GM04503 (cell line): ENCODE measurements around the gene PLA2G2C.

Source experiments
- DNase-seq: peaks from one replicate; pipeline ENCODE4 v3.0.0-alpha.2; 2012; ENCODE audit warnings: low read depth

Gene PLA2G2C

GRCh38 chr1:20152599-20152930 lies 33.8 kb downstream of the PLA2G2C start:
- DNase-seq: no peak

DNA sequence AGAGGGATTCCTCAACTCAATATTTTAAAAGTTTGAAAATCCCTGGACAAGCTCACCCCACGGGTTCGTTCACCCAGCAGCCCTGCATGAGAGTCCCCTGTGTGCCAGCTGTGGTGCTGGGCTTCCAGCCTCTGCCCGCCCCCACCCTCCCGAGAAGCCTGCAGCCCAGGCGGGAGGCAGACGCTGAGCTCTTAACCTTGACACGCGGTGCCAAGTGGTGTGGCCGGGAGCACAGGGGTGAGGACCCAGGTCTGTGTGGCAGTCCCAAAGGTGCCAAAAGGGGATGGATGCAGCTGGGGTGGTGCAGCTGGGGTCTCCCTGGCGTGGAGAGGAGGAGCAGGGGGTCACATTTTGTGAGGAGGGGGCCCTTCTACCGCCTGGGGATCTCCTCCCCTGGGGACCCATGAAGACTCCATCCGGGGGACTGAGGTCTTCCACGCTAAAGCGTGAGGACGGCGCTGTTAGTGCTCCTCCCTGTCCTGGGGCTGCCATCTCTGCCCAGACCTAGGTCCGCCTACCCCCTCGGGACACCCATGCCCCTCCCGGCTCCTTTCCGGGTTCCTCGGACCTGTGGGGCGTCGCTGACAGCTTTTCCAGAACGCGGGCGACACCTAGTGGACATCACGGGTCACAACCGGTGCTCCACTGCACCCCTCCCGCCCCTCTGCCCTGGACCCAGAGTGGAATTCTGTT lies 34.3 kb downstream of the PLA2G2C start:
- DNase-seq: no peak

DNA sequence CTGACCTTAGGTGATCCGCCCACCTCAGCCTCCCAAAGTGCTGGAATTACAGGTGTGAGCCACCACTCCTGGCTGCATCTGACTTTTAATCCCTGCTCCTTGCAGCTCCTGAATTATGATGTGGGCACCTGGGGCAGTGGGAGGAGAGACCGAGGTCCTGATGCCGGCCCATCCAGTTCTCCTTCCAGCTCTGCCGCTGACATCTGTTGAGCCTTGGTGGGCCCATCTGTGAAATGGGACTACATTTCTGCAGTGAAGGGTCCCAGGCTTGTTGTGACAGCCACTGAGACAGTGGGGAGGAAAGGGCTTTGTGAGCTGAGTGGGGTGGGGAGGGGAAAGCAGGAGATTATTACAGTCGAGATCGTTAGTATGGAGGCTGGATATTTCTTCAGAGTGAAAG lies 35.3 kb downstream of the PLA2G2C start:
- no peak for DNase-seq

DNA sequence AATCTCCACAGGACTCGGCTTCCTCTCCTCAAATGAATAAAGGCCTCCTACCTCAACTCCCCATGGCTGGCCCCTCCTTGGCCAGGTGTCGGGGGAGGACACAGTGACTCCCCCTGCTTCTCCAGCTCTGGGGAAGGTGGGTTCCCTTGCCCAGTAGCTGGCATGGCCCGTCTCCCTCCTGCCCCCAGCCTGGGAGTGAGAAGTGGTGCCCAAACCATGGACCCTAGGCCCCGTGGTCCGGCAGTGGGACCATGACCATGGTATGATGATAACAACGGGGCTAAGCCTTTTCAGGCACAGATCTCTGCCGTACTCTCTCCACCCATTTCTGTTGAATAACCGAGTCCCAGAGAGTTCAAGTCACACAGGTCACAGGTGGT lies 36.0 kb downstream of the PLA2G2C start:
- no peak for DNase-seq

DNA sequence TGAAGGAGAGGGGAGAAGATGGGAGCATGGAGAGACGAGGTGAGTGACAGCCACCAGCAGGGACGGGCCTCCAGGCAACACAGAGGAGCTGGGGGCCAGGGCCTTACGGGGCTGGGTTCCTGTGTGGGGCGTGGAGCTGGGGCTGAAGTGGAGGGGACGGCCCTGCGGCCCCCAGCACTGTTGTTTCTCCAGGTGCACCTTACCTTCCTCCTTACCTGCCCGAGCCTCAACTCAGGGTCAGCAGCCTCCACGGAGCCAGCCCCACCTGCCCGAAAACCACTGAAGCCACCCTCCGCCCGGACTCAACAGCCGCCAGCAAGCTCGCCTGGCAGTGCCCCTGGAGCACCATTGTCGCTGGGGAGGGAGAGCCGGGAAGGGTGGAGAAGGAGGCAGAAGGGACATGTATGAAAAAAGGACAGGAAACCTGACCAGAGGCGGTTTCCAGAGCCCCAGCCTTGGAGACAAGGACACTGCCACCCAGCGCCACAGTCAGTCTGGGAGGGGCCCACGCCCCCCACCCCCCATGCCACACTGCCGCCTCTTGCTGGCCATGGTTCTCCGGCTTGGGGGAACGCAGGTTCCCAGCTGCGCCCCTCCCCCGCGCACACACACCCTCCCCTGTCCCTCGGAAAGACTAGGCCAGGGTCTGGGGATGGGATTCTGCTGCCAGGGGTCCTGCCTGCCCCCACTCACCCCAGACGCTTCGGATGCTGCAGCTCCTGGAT lies 36.6 kb downstream of the PLA2G2C start:
- no peak for DNase-seq

- no peak for DNase-seq
Observed at GRCh38 chr1:20148571-20149500, 37.5 kb downstream of the PLA2G2C start.

DNA sequence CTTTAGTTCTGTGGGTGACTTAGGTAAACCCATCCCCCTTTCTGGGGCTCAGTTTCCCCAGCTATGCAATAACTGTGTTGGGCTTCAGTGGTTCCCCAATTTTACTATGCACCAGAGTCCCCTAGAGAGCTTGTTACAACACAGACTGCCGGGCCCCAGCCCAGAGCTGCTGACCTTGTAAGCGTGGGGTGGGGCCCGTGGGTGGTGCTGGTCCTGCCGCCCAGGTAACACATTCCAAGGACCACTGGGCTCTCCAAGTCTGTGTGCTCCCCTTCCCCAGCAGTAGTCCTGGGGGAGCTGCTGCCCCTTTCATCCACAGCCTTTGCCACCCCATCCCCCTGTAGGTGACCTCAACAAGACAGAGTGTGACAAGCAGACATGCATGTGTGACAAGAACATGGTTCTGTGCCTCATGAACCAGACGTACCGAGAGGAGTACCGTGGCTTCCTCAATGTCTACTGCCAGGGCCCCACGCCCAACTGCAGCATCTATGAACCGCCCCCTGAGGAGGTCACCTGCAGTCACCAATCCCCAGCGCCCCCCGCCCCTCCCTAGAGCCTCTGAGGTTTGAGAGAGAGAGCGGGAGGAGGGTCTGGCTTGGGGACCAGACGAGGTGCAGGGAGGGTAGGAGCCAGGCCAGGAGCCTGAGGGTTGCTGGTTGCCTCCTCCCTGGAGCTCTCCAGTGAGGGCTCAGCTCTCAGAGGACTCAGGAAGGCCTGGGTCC lies 38.3 kb downstream of the PLA2G2C start:
- no peak for DNase-seq

- no peak for DNase-seq
Observed at GRCh38 chr1:20143734-20144565, 42.4 kb downstream of the PLA2G2C start.

DNA sequence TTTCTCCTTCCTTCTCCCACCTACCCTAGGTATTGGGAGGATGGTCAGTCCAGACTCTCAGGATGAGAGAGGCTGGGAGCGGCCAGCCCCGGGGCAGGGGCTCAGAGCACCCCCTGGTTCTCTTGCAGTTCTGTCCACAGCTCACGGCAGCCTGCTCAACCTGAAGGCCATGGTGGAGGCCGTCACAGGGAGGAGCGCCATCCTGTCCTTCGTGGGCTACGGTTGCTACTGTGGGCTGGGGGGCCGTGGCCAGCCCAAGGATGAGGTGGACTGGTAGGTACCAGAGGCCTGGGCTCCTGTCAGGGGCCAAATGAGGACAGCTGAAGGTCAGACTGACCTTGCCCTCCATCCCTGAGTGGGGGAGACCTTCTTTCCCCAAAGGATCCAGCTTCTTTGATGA lies 43.0 kb downstream of the PLA2G2C start:
- DNase-seq: no peak

- no peak for DNase-seq
Observed at GRCh38 chr1:20142001-20142710, 44.2 kb downstream of the PLA2G2C start.

DNA sequence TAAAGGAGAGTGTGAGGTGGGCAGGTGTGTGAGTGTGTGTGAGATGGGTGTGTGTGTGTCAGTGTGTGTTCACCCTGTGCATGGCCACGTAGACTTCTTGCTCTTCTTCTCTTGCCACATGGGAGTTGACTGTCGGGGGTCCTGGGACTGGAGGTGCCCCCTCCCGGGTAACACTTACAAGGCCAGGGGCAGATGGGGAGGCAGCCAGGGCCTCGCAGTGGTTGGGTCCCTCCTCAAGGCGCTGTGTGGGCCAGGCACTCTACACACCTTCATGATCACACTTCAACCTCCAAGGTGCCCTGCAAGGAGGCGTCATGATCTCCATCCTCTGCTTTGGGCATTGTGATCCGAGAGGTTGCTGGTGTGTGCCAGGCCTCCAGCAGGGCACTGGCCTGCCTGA lies 44.9 kb downstream of the PLA2G2C start:
- DNase-seq: no peak

GRCh38 chr1:20141001-20141400 lies 45.3 kb downstream of the PLA2G2C start:
- no peak for DNase-seq

DNA sequence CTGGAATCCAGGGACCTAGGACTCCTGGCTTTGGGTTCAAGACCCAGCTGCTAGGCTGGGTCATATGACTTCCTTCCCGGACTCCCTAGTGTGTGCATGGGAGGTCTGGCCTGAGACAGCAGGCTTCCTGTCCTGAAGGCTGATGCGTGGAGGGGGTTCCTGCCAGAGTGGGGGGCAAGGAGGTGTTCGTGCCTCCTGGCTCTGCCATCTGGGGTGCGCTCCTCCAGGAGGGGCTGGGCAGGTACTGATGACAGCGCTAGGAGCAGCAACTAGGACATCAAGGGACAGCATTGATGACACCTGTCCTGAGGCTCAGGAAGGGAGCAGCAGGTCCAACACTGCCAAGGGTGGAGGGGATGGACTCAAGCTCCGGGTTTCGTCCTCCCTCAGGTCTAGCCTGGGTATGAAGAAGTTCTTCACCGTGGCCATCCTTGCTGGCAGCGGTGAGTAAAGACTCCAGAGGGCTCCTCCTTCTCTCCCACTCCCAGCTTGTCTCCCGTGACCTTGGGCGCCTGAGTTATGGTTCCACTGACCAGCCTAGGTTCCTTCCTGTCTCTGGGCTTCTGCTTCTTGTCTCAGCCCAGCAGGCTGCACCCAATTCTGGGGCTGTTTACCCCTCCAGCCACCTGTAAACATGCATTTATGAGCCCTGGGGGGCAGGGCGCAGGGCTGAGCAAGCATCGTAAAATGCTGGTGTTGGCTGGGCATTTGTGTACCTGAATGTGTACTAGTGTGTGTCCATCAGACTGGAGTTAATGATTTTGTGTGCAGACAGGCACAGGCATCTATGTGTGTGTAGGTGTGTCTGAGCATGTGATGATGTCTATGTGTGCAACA lies 46.3 kb downstream of the PLA2G2C start:
- DNase-seq: no peak

DNA sequence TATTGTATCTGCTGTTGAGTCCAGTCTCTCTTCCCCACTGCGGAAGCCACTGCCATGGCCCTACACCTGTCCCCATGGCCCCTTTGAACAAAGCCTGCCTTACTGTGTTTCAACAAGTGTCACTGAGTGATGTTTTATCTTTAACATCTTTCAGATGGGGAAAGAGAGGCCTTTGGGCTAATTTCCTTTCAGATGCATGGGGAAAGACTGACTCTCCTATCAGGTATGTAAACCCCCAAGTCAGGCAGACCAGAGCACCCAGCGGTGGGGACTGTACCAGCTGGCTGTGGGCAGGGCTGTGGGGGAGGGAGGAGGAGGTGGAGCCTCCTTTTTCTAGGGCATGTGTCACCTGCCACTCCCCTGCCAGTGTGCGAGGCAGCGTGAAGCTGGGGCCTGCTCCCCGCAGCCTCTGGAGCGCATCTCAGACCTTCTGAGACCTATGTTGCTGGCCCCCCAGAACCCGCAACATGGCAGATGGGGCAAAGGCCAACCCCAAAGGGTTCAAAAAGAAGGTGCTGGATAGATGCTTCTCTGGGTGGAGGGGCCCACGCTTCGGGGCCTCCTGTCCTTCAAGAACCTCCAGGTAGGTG lies 47.3 kb downstream of the PLA2G2C start, which contains the start of gene PLA2G2F:
TSS of gene PLA2G2F (plus strand) at position 363 of the 590 bp plus-strand sequence. CDS start at position 468, 105 bp downstream.
- no peak for DNase-seq

GRCh38 chr1:20138346-20138745 lies 48.0 kb downstream of the PLA2G2C start:
- DNase-seq: no peak

DNA sequence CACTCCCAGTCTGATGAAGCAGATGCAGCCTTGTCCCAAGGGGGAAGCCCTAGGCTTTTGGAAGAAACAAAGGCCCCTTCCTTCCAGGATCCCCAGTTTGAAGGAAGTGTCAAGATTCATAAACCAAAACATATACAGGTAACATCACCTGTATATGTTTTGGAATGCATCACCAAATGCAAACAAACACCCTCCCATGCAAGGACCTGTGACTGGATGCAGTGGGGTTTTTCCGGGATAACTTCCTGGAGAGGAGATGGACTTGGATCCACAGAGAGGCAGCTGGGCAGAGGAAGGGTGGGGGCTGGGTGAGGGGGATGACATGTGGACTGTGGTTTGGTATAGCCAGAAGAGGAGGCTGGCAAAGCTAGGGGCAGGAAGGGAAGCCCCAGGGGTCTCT lies 48.7 kb downstream of the PLA2G2C start:
- no peak for DNase-seq

DNA sequence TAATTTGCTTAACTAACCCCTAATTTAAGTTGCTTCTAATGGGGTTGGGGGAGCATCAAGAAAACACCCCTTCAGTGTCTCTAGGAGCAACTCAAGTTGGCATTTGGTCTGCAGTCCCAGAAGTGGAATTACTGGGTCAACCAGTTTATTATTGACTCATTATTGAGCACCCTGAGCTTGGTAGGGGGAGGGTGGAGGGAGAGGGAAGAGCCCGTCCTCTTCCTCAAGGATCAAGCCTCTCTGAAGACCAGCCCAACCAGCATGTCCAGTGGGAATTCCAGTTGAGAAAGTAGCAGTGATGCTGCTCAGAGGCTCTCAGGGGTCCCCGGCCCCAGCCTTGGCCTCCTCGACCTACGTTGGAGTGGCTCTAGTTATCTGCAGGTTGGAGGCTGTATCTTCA lies 49.3 kb downstream of the PLA2G2C start:
- no peak for DNase-seq

GRCh38 chr1:20136249-20136648 lies 50.1 kb downstream of the PLA2G2C start:
- no peak for DNase-seq

DNA sequence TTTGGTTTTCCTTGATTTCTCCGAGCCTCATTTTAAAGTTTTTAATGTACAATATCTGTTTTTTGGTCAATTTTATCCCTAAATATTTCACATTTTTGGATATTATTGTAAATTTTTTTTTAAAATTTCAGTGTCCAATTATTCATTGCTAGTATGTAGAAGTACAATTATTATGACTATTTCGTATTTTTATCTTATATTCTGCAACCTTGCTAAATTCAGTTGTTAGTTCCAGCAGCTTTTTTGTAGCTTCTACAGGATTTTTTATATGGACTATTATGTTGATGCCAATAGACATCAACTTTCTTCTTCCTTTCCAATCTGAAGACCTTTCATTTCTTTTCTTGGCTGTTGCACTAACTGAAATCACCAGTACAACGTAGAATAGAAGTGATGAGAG lies 51.3 kb downstream of the PLA2G2C start:
- no peak for DNase-seq
